GM12874 (cell line): Measurements from ENCODE around the gene KIAA1671.

Source experiments
- TF ChIP-seq, protein P1 (sequence below): IDR thresholded peaks from 2 replicates; pipeline ENCODE4 v1.5.1; 2011; ENCODE audit warnings: low read depth, mild to moderate bottlenecking, control low read depth, low read length, moderate library complexity; ENCODE audit not compliant: insufficient read depth

The KIAA1671 gene

DNA sequence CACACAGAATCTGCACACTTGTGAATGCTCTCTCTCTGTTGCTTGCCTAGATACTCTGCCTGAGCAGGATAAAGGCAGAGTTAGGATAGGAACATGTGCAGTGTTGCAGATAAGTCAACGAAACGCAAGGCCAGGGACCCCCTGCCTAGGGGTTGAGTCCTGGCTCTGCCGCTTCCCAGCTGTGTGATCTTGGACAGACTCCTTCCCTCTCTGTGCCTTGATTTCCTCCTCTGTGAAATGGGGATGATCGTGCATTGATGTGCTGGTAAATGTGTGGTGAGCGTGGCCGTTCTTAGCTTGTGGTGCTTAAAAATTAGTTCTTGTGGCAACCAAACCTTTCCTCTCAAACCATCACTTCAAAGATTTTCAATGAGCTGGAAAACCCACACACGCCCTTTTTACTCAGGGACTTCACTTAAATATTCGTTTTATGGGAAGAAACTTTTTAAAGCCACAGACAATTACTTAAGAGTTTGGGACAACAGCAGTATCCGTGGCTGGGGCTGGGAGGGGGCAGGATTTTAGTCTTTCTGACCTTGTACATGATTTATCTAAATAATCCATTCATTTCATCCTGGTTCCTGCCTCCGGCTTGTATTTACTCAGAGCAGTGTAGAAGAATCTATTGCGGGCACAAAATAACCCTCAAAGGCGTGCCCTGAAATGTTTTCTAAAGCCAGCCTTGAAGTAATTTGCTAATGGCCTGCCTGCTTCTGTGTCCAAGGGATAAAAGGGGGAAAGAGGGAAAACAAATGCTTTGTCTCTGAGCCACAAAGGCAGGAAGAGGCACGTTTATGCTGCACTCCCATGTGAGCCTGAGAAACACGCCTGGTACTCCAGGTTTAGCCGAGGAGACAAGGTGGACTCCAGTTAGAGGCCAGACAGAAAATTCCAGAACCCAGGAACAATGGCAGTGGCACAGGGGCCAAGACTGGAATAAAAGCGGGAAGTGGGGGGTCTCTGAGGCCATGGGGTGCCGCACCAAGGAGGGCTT is 162.2 kb downstream of the KIAA1671 start:
- TF ChIP-seq, protein P1, sequence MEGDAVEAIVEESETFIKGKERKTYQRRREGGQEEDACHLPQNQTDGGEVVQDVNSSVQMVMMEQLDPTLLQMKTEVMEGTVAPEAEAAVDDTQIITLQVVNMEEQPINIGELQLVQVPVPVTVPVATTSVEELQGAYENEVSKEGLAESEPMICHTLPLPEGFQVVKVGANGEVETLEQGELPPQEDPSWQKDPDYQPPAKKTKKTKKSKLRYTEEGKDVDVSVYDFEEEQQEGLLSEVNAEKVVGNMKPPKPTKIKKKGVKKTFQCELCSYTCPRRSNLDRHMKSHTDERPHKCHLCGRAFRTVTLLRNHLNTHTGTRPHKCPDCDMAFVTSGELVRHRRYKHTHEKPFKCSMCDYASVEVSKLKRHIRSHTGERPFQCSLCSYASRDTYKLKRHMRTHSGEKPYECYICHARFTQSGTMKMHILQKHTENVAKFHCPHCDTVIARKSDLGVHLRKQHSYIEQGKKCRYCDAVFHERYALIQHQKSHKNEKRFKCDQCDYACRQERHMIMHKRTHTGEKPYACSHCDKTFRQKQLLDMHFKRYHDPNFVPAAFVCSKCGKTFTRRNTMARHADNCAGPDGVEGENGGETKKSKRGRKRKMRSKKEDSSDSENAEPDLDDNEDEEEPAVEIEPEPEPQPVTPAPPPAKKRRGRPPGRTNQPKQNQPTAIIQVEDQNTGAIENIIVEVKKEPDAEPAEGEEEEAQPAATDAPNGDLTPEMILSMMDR = no peak

DNA sequence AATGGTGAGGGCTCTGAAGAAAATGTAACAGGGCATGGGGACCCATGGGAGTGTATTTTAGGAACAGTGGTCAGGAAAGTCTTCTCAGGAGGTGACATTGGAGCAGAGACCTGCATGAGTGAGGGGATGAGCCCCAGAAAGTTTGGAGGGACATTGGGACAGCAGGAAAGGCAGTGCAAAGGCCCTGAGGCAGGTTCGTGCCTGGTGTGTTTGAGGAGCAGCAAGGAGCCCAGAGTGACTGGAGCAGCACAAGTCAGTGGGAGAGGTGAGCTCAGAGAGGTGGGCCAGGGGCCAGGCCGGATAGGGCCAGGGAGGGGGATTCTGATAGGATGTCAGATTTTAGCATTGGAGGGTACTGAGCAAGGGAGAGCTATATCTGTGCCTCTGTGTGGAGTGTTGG is 167.1 kb downstream of the KIAA1671 start:
- TF ChIP-seq, protein P1 = no peak

DNA sequence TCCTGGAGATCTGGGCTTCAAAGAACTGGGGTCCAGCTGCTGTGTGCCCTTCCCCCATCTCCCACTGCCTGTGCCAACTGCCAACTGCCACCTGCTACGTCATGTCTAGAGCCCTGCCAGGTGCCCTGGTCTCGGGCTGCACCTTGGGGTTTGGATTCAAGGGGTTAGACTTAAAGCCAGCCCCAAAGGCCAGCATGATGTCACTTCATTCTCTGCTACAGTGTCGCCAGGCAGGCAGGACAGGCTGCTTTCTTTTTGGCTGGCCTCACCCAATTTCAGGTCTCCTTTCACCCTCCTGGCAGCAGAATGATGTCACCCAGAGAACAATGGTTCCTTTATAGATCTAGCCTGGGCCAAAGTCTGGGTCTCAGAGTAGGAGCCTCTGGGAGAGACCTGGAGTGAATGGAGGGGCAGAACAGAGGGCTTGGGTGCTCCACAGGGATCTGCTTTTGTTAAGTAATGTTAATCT is 167.6 kb downstream of the KIAA1671 start:
- TF ChIP-seq, protein P1 = no peak

DNA sequence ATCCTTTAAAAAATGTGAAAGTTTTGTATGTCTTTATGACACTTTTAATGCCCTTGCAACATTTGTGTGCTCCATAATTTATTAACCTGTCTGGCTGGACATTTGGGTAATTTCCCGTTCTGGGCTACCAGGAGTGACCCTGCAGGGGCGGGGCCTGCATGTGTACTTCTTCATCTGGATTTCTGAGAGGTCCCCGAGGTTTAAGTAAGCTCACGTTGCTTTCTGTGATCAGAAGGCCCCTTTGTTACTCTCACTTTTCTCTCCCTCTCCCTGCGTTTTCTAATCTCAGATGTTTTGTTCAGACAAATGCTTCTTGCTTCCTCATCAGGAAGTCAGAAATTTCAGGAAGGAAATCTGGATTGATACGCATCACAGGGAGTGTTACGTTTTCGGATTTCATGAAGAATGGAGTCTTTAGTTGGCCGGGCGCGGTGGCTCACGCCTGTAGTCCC is 168.3 kb downstream of the KIAA1671 start:
- TF ChIP-seq, protein P1 = no peak

DNA sequence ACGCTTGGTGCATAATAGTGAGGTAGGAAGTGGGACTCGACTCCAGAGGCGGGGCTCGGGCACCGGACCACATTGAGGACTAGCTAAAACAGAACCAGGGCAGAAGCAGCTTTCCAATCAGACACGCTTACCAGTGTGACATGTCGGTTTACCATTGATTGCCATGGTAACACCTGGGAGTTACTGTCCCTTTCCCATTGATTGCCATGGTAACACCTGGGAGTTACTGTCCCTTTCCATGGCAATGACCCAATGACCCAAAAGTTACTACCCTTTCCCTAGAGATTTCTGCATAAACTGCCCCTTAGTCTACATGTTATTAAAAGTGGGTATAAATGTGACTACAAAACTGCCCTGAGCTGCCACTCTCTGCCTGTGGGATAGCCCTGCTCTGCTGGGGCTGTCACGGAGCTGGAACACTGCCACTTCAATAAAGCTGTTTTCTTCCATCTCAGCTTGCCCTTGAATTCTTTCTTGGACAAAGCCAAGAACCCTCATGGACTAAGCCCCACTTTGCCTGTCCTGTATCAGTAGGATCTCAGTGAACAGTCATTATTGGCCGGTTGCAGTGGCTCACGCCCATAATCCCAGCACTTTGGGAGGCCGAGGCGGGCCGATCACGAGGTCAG is 169.7 kb downstream of the KIAA1671 start:
- TF ChIP-seq, protein P1 = no peak

DNA sequence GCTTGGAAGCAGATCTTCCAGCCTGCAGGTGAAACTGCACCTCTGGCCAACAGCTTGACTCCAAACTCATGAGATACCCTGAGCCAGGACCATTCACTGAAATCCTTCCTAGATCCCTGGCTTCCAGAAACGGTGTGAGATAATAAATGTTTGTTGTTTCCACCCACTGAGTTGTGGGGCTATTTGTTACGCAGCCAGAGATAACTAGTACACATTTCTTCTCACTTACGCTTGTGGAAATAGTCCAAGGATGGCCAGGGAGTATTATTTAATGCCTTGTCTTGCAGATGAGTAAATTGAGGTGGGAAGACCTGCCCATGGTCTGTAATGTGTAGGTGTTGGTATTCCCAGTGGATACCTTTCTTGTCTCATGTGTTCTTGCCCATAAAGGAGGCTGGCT is 171.2 kb downstream of the KIAA1671 start:
- TF ChIP-seq, protein P1 = no peak

DNA sequence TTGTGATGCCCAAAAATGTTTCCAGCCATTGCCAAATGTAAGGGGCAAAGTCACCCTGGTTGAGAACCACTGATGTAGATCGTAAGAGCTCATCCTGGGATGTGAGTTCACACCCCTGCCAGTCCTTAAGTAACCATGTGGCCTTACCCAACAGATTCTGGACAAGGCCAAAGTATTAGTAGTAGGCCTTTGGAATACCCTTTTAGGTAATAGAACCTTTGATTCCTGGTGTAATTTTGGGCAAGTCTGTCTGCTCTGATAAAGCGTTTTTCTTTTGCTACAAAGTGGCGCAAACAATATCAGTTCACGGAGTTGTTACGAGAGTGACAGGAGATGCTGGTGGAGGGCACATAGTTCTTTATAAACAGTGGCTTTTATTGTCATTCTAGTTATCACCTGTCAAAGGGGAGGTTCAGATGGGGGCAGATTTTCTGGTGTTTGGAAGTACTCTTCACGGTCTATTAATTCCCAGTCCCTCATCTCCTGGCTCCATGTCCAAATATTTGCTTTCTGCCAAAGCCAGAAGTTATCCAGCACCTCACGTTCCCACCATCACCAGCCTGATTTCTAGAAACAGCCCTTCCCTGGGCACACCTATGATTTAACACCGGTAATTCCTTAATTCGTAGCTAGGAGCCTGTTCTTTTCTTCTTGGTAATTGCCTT is 173.3 kb downstream of the KIAA1671 start:
- TF ChIP-seq, protein P1 = no peak
